SK-N-SH (cell line): Measurements from ENCODE around the gene FHL2. TPM values are rescaled to one million over a fixed set of nuclear protein-coding genes. Genes with fewer than 3 reads are reported as not detected.

Source experiments
- CTCF ChIA-PET: fragments of 300-600, 350-600 bp; formaldehyde crosslinking; extraction: SDS; loops from one replicate; lab custom pipeline; 2021; lab: Yijun Ruan, JAX
- POLR2A ChIA-PET: fragments of 350-600 bp; sonication (Branson Sonifier 250); formaldehyde crosslinking; extraction: SDS; loops from one replicate; lab custom pipeline; 2020; ENCODE audit warnings: antibody characterized with exemption, inconsistent platforms; lab: Yijun Ruan, JAX
- DNase-seq: peaks from one replicate; pipeline ENCODE4 v3.0.0; 2012
- H2AFZ ChIP-seq: fragments of 200-600 bp; sonication (generic); 2 replicates; pipeline ENCODE4 v1.8.1; 2016; ENCODE audit warnings: antibody characterized with exemption, mild to moderate bottlenecking, low read depth
- H3F3A ChIP-seq: fragments of 200-600 bp; sonication (generic); replicated peaks from 2 replicates; pipeline ENCODE3; 2016; ENCODE audit warnings: antibody characterized with exemption, mild to moderate bottlenecking; ENCODE audit not compliant: insufficient read depth
- H3K27ac ChIP-seq, 2 experiments: fragments of 200-500 bp in 1 of 2; fragments of 200-600 bp in 1 of 2; sonication (Bioruptor generic) in 1 of 2; sonication (generic), shearing (Covaris generic) in 1 of 2; 2 replicates each; pipeline versions ENCODE4 v1.5.1 to v1.6.1; 2014 to 2016; ENCODE audit warnings: low read depth in 2 of 2, inconsistent platforms in 1 of 2, low read length in 1 of 2, mild to moderate bottlenecking in 1 of 2, mixed read lengths in 1 of 2
- H3K27me3 ChIP-seq: fragments of 200-600 bp; sonication (generic), shearing (Covaris generic); 2 replicates; pipeline ENCODE4 v1.6.1; 2016; ENCODE audit warnings: mixed run types; ENCODE audit not compliant: insufficient read depth
- H3K36me3 ChIP-seq, 2 experiments: fragments of 200-500 bp in 1 of 2; fragments of 200-600 bp in 1 of 2; sonication (Bioruptor generic) in 1 of 2; sonication (generic) in 1 of 2; replicated peaks in 1 of 2; 2 replicates each; pipeline versions ENCODE3 to v1.5.1; 2014 to 2016; ENCODE audit warnings: low read length in 1 of 2, mild to moderate bottlenecking in 1 of 2; ENCODE audit not compliant: insufficient read depth in 2 of 2, control insufficient read depth in 1 of 2
- H3K4me1 ChIP-seq, 2 experiments: fragments of 200-500 bp in 1 of 2; fragments of 200-600 bp in 1 of 2; sonication (Bioruptor generic) in 1 of 2; sonication (generic), shearing (Covaris generic) in 1 of 2; 2 replicates each; pipeline versions ENCODE4 v1.5.1 to v1.6.1; 2014 to 2016; ENCODE audit warnings: low read depth in 1 of 2, low read length in 1 of 2, mixed run types in 1 of 2; ENCODE audit not compliant: insufficient read depth in 2 of 2, control insufficient read depth in 1 of 2
- H3K4me2 ChIP-seq: fragments of 200-600 bp; sonication (generic), shearing (Covaris generic); 2 replicates; pipeline ENCODE4 v1.6.1; 2017; ENCODE audit warnings: mixed run types
- H3K4me3 ChIP-seq, 2 experiments: fragments of 200-500 bp in 1 of 2; fragments of 200-600 bp in 1 of 2; sonication (Bioruptor generic) in 1 of 2; sonication (generic), shearing (Covaris generic) in 1 of 2; 2 replicates each; pipeline versions ENCODE4 v1.5.1 to v1.8.1; 2014 to 2016; ENCODE audit warnings: low read depth in 2 of 2, inconsistent platforms in 1 of 2, low read length in 1 of 2, mild to moderate bottlenecking in 1 of 2, mixed read lengths in 1 of 2, moderate library complexity in 1 of 2
- H3K79me2 ChIP-seq: fragments of 200-600 bp; sonication (generic); 2 replicates; pipeline ENCODE4 v1.8.1; 2017; ENCODE audit warnings: mild to moderate bottlenecking; ENCODE audit not compliant: insufficient read depth
- H3K9ac ChIP-seq: fragments of 200-600 bp; sonication (generic); 2 replicates; pipeline ENCODE4 v1.6.1; 2017; ENCODE audit warnings: mixed run types
- H3K9me2 ChIP-seq: fragments of 200-600 bp; sonication (generic); 2 replicates; pipeline ENCODE4 v1.6.1; 2017; ENCODE audit warnings: mixed run types
- H3K9me3 ChIP-seq: fragments of 200-600 bp; sonication (generic); 2 replicates; pipeline ENCODE4 v1.6.1; 2017; ENCODE audit warnings: mixed run types, mild to moderate bottlenecking, moderate library complexity
- H4K20me1 ChIP-seq: fragments of 200-600 bp; sonication (generic); 2 replicates; pipeline ENCODE4 v1.6.1; 2017; ENCODE audit warnings: mild to moderate bottlenecking, mixed run types; ENCODE audit not compliant: insufficient read depth
- CTCF ChIP-seq: fragments of 200-600 bp; sonication (generic); IDR thresholded peaks from 2 replicates; pipeline ENCODE4 v1.6.1; 2017; ENCODE audit warnings: antibody characterized with exemption, mild to moderate bottlenecking, moderate library complexity
- EZH2phosphoT487 ChIP-seq: fragments of 200-600 bp; sonication (generic); IDR thresholded peaks from 2 replicates; pipeline ENCODE4 v1.6.1; 2017; ENCODE audit warnings: low read depth, mixed run types, mild to moderate bottlenecking, antibody characterized with exemption, moderate library complexity, borderline replicate concordance
- FOXJ3 ChIP-seq: sonication (generic); formaldehyde crosslinking; IDR thresholded peaks from 2 replicates; pipeline ENCODE4 v1.5.1; 2020; ENCODE audit warnings: mild to moderate bottlenecking, missing genetic modification reagents
- FOXM1 ChIP-seq: IDR thresholded peaks from 2 replicates; pipeline ENCODE4 v1.4.0; 2012; ENCODE audit warnings: low read depth, mild to moderate bottlenecking
- GABPA ChIP-seq: IDR thresholded peaks from 2 replicates; pipeline ENCODE4 v1.4.0; 2012; ENCODE audit warnings: low read depth, mild to moderate bottlenecking
- IRF3 ChIP-seq: fragments of 150-350 bp; IDR thresholded peaks from 2 replicates; pipeline ENCODE4 v1.6.1; 2016; ENCODE audit warnings: mild to moderate bottlenecking, low read depth, low read length
- JUND ChIP-seq: IDR thresholded peaks from 2 replicates; pipeline ENCODE4 v1.4.0; 2012
- NFIC ChIP-seq: IDR thresholded peaks from 2 replicates; pipeline ENCODE4 v1.4.0; 2012; ENCODE audit warnings: borderline replicate concordance
- POLR2AphosphoS5 ChIP-seq: IDR thresholded peaks from 2 replicates; pipeline ENCODE4 v1.6.1; 2012; ENCODE audit warnings: low read depth, low read length
- RAD21 ChIP-seq: IDR thresholded peaks from 2 replicates; pipeline ENCODE4 v1.6.1; 2012; ENCODE audit warnings: mild to moderate bottlenecking, low read length
- RCOR1 ChIP-seq: fragments of 150-350 bp; IDR thresholded peaks from 2 replicates; pipeline ENCODE4 v1.6.1; 2017; ENCODE audit warnings: antibody characterized with exemption, low read length
- SIN3A ChIP-seq: IDR thresholded peaks from 2 replicates; pipeline ENCODE4 v1.6.1; 2012; ENCODE audit warnings: low read depth, mild to moderate bottlenecking, low read length, moderate library complexity, borderline replicate concordance
- TCF12 ChIP-seq: IDR thresholded peaks from 2 replicates; pipeline ENCODE4 v1.4.0; 2012
- USF1 ChIP-seq: IDR thresholded peaks from 2 replicates; pipeline ENCODE4 v1.4.0; 2012; ENCODE audit warnings: low read depth, borderline replicate concordance
- WGBS: methylation state at CpG from one replicate; pipeline ENCODE4 v1.1.6; 2017; ENCODE audit warnings: low lambda C conversion rate; 5-methylcytosine and 5-hydroxymethylcytosine counted together
- polyA plus RNA-seq, 3 experiments: library from polyadenylated mRNA; depleted of rRNA; stranded (reverse); fragments of >200 nt; gene quantifications; 2 replicates each; pipeline ENCODE4 v1.2.3, GENCODE V29; 2012

The FHL2 gene
- polyA plus RNA-seq, 1 of the 3 experiments (the other 2 are of a cell fraction) = 31.7 TPM

GRCh38 chr2:105376010-105376409 lies 22.8 kb downstream of the FHL2 start:
- no peaks in the 10 kb centered on the region for H3K27me3 ChIP-seq
- H3K9me2 ChIP-seq = no peaks in the 10 kb centered on the region
- WGBS = 93% methylated on average over 11 of the region's 11 CpGs
- no peak overlapping the region for H3K9ac ChIP-seq
- peaks cover 3 to 33% of the 10 kb centered on the region in 2 experiments for H3K36me3 ChIP-seq
- CTCF ChIA-PET = interaction anchor here (1.7 to 3.5 kb wide), 2 partner anchors 142 to 146 kb away, joined by 5 to 16 read pairs; no protein-coding TSS in a partner anchor
- POLR2A ChIA-PET = no interaction called here
- H3K4me2 ChIP-seq = no peak overlapping the region
- H3K4me1 ChIP-seq = peaks cover 6% of the 10 kb centered on the region in 2 experiments; a peak in 1 of 4 replicates
- H3K27ac ChIP-seq = no peak overlapping the region
- H3F3A ChIP-seq = peaks cover 5% of the 10 kb centered on the region
- no peaks in the 10 kb centered on the region for H3K9me3 ChIP-seq
- no peak for TF ChIP-seq JUND
- TF ChIP-seq IRF3 = no peak
- TF ChIP-seq POLR2AphosphoS5 = no peak
- TF ChIP-seq EZH2phosphoT487 = no peak
- no peak for TF ChIP-seq TCF12
- no peak for TF ChIP-seq GABPA
- TF ChIP-seq SIN3A = no peak
- no peak for TF ChIP-seq RAD21
- TF ChIP-seq USF1 = no peak
- no peak for TF ChIP-seq CTCF
- no peak for TF ChIP-seq RCOR1
- H3K79me2 ChIP-seq = peaks cover 52% of the 10 kb centered on the region; the same call in 1 of the 2 replicates
- no peak overlapping the region for H2AFZ ChIP-seq
- DNase-seq = no peak
- H4K20me1 ChIP-seq = peaks cover 11% of the 10 kb centered on the region; the same call in 1 of the 2 replicates
- no peak overlapping the region for H3K4me3 ChIP-seq

- no peak overlapping the region for H3K27ac ChIP-seq
- H3K4me2 ChIP-seq = no peak overlapping the region
- peaks cover 11% of the 10 kb centered on the region; the same call in 1 of the 2 replicates for H4K20me1 ChIP-seq
- no peak overlapping the region for H2AFZ ChIP-seq
- WGBS = 84% methylated on average over 15 of the region's 15 CpGs
- H3K9me3 ChIP-seq = no peaks in the 10 kb centered on the region
- CTCF ChIA-PET = interaction anchor here (0.7 to 3.5 kb wide), 3 partner anchors 143 to 147 kb away, joined by 4 to 16 read pairs (median 5); no protein-coding TSS in a partner anchor
- H3K4me3 ChIP-seq = no peak overlapping the region
- peaks cover 8% of the 10 kb centered on the region for H3F3A ChIP-seq
- no peaks in the 10 kb centered on the region for H3K27me3 ChIP-seq
- POLR2A ChIA-PET = no interaction called here
- H3K4me1 ChIP-seq = peaks cover 6% of the 10 kb centered on the region in 2 experiments; a peak in 1 of 4 replicates
- no peak for DNase-seq
- no peak overlapping the region for H3K9ac ChIP-seq
- H3K79me2 ChIP-seq = peaks cover 47% of the 10 kb centered on the region; the same call in 1 of the 2 replicates
- no peaks in the 10 kb centered on the region for H3K9me2 ChIP-seq
- TF ChIP-seq FOXM1 (no peak), NFIC (no peak), IRF3 (no peak), RCOR1 (no peak), FOXJ3 (CRISPR knock-in tag) (no peak)
- H3K36me3 ChIP-seq = peaks cover 2 to 28% of the 10 kb centered on the region in 2 experiments
Observed at GRCh38 chr2:105375001-105375561, 23.8 kb downstream of the FHL2 start.
